H4 (cell line): ENCODE results near the gene ZBTB7A. TPM values are rescaled to one million over a fixed set of nuclear protein-coding genes. Genes with fewer than 3 reads are reported as not detected.
A peak's percentile ranks its signal among the peaks of the same experiment; 100 is the strongest.

Source experiments
- DNase-seq: peaks from one replicate; pipeline ENCODE4 v3.0.0-alpha.2; 2015; ENCODE audit warnings: low spot score
- total RNA-seq: library from RNA; depleted of rRNA; stranded (reverse); fragments of >200 nt; shearing (Covaris generic); gene quantifications from 2 replicates; pipeline ENCODE4 v1.2.3, GENCODE V29; 2014; rRNA removed

The ZBTB7A gene
- total RNA-seq: 2.5 and 5.0 TPM in 2 replicates

- peak; percentile 63 for DNase-seq
These were observed at the start of gene ZBTB7A for GRCh38 chr19:4066682-4067395. TSS of gene ZBTB7A (minus strand) at chr19:4066899. CDS start at chr19:4055232, 11,667 bp downstream.

- no peak for DNase-seq
These were observed 49.2 kb upstream of the ZBTB7A start for GRCh38 chr19:4115818-4116385.

- no peak for DNase-seq
These were observed 48.5 kb upstream of the ZBTB7A start for GRCh38 chr19:4115050-4115817.

- DNase-seq: no peak
These were observed 47.5 kb upstream of the ZBTB7A start for GRCh38 chr19:4114181-4114580.

GRCh38 chr19:4113398-4114088, 46.8 kb upstream of the ZBTB7A start:
- no peak for DNase-seq

GRCh38 chr19:4112367-4112766, 45.7 kb upstream of the ZBTB7A start:
- DNase-seq: no peak

GRCh38 chr19:4109626-4109945, 42.9 kb upstream of the ZBTB7A start:
- DNase-seq: no peak

- DNase-seq: no peak
These were observed 42.3 kb upstream of the ZBTB7A start for GRCh38 chr19:4108767-4109625.

GRCh38 chr19:4103080-4103433, 36.4 kb upstream of the ZBTB7A start:
- no peak for DNase-seq

GRCh38 chr19:4102339-4103079, 35.8 kb upstream of the ZBTB7A start:
- DNase-seq: no peak

GRCh38 chr19:4101496-4101770, 34.7 kb upstream of the ZBTB7A start:
- no peak for DNase-seq

GRCh38 chr19:4100647-4101495, 34.2 kb upstream of the ZBTB7A start:
- DNase-seq: no peak

GRCh38 chr19:4099041-4099764, 32.5 kb upstream of the ZBTB7A start:
- DNase-seq: no peak

GRCh38 chr19:4098493-4098892, 31.8 kb upstream of the ZBTB7A start:
- DNase-seq: no peak

- DNase-seq: no peak
These were observed 30.8 kb upstream of the ZBTB7A start for GRCh38 chr19:4097501-4097900.

GRCh38 chr19:4096049-4096892, 29.6 kb upstream of the ZBTB7A start:
- no peak for DNase-seq

- DNase-seq: no peak
These were observed 28.8 kb upstream of the ZBTB7A start for GRCh38 chr19:4095488-4095844.

- no peak for DNase-seq
These were observed 28.2 kb upstream of the ZBTB7A start for GRCh38 chr19:4094761-4095487.
